GM12878 (cell line): Measurements from ENCODE around the gene RFX3.

Source experiments
- EZH2 ChIP-seq: IDR thresholded peaks from 2 replicates; pipeline ENCODE4 v1.6.1; 2012; ENCODE audit warnings: low read depth, mild to moderate bottlenecking, control low read depth, inconsistent platforms, low read length, borderline replicate concordance; ENCODE audit not compliant: control insufficient read depth
- MEF2A ChIP-seq: IDR thresholded peaks from 2 replicates; pipeline ENCODE4 v1.6.1; 2011; ENCODE audit warnings: low read depth, mild to moderate bottlenecking, low read length, moderate library complexity; ENCODE audit not compliant: insufficient read depth
- NFYB ChIP-seq: IDR thresholded peaks from 2 replicates; pipeline ENCODE4 v1.6.1; 2011; ENCODE audit warnings: low read depth, mild to moderate bottlenecking, low read length, improper control_type of control experiment, moderate library complexity; ENCODE audit not compliant: insufficient read depth
- POLR2A ChIP-seq: IDR thresholded peaks from 2 replicates; pipeline ENCODE4 v1.6.1; 2011; ENCODE audit warnings: low read depth, mild to moderate bottlenecking, low read length
- SMC3 ChIP-seq: IDR thresholded peaks from 2 replicates; pipeline ENCODE4 v1.6.1; 2011; ENCODE audit warnings: low read length, improper control_type of control experiment, borderline replicate concordance
- TAF1 ChIP-seq: IDR thresholded peaks from 2 replicates; pipeline ENCODE4 v1.6.1; 2011; ENCODE audit warnings: mild to moderate bottlenecking, low read depth, low read length, borderline replicate concordance
- TF ChIP-seq, protein P1 (sequence below): fragments of 450-650 bp; IDR thresholded peaks from 2 replicates; pipeline ENCODE4 v1.6.1; 2017; ENCODE audit warnings: antibody characterized with exemption, mild to moderate bottlenecking, moderate library complexity
- TF ChIP-seq, protein P2 (sequence below), 3 experiments: IDR thresholded peaks in 2 of 3; conservative IDR thresholded peaks in 1 of 3; 2 replicates each; pipeline ENCODE4 v1.5.1; 2011; ENCODE audit warnings: low read depth in 3 of 3, low read length in 3 of 3, mild to moderate bottlenecking in 3 of 3, control low read depth in 2 of 3, moderate library complexity in 2 of 3, inconsistent platforms in 1 of 3, mixed read lengths in 1 of 3; ENCODE audit not compliant: control insufficient read depth in 2 of 3, insufficient read depth in 1 of 3; ENCODE audit errors: extremely low read depth in 1 of 3
- TF ChIP-seq, protein P3 (sequence below): IDR thresholded peaks from 2 replicates; pipeline ENCODE4 v1.6.1; 2011; ENCODE audit warnings: low read depth, low read length, improper control_type of control experiment, borderline replicate concordance

DNA sequence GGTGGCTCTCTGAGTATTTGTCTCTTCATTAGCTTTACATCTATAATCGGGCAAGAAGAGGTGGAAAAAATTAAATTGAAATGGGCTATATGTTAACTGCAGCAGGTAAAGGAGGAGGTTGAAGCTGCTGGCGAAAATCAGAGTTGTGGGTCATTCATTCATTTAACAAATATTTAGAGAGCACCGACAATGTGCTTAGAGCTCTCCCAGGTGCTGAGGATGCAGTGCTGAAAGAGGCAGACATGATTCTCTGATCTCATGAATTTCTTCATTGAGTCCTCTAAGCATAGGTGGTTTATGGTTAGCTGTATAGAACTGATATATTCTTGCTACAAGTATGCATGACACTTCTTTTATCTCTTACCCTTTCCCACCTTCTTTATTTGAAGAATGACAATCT is 243.4 kb downstream of the RFX3 start:
- TF ChIP-seq, protein P1, sequence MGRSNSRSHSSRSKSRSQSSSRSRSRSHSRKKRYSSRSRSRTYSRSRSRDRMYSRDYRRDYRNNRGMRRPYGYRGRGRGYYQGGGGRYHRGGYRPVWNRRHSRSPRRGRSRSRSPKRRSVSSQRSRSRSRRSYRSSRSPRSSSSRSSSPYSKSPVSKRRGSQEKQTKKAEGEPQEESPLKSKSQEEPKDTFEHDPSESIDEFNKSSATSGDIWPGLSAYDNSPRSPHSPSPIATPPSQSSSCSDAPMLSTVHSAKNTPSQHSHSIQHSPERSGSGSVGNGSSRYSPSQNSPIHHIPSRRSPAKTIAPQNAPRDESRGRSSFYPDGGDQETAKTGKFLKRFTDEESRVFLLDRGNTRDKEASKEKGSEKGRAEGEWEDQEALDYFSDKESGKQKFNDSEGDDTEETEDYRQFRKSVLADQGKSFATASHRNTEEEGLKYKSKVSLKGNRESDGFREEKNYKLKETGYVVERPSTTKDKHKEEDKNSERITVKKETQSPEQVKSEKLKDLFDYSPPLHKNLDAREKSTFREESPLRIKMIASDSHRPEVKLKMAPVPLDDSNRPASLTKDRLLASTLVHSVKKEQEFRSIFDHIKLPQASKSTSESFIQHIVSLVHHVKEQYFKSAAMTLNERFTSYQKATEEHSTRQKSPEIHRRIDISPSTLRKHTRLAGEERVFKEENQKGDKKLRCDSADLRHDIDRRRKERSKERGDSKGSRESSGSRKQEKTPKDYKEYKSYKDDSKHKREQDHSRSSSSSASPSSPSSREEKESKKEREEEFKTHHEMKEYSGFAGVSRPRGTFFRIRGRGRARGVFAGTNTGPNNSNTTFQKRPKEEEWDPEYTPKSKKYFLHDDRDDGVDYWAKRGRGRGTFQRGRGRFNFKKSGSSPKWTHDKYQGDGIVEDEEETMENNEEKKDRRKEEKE: no peak
- TF ChIP-seq, protein P2, sequence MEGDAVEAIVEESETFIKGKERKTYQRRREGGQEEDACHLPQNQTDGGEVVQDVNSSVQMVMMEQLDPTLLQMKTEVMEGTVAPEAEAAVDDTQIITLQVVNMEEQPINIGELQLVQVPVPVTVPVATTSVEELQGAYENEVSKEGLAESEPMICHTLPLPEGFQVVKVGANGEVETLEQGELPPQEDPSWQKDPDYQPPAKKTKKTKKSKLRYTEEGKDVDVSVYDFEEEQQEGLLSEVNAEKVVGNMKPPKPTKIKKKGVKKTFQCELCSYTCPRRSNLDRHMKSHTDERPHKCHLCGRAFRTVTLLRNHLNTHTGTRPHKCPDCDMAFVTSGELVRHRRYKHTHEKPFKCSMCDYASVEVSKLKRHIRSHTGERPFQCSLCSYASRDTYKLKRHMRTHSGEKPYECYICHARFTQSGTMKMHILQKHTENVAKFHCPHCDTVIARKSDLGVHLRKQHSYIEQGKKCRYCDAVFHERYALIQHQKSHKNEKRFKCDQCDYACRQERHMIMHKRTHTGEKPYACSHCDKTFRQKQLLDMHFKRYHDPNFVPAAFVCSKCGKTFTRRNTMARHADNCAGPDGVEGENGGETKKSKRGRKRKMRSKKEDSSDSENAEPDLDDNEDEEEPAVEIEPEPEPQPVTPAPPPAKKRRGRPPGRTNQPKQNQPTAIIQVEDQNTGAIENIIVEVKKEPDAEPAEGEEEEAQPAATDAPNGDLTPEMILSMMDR (IDR thresholded peaks at IDR 0.05 in 2 of 3, conservative IDR thresholded peaks at IDR 0.05 in 1 of 3; ENCODE audit: control insufficient read depth in 2 of 3, extremely low read depth in 1 of 3, insufficient read depth in 1 of 3, low read depth in 3 of 3, low read length in 3 of 3): no peak
- no peak for TF ChIP-seq MEF2A
- TF ChIP-seq SMC3: no peak
- TF ChIP-seq, protein P3, sequence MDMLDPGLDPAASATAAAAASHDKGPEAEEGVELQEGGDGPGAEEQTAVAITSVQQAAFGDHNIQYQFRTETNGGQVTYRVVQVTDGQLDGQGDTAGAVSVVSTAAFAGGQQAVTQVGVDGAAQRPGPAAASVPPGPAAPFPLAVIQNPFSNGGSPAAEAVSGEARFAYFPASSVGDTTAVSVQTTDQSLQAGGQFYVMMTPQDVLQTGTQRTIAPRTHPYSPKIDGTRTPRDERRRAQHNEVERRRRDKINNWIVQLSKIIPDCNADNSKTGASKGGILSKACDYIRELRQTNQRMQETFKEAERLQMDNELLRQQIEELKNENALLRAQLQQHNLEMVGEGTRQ: no peak
- TF ChIP-seq EZH2: no peak
- TF ChIP-seq TAF1: no peak
- TF ChIP-seq NFYB: no peak
- no peak for TF ChIP-seq POLR2A
